GM10266 (cell line): ENCODE measurements around the gene CACNB4.

Experiments
- DNase-seq: peaks from one replicate; pipeline ENCODE4 v3.0.0; 2012; ENCODE audit errors: extremely low spot score
- TF ChIP-seq, protein P1 (sequence below): IDR thresholded peaks from 2 replicates; pipeline ENCODE4 v1.5.1; 2012; ENCODE audit warnings: mild to moderate bottlenecking, low read depth; ENCODE audit not compliant: control insufficient read depth, insufficient read depth; ENCODE audit errors: missing control alignments

The CACNB4 gene

DNA sequence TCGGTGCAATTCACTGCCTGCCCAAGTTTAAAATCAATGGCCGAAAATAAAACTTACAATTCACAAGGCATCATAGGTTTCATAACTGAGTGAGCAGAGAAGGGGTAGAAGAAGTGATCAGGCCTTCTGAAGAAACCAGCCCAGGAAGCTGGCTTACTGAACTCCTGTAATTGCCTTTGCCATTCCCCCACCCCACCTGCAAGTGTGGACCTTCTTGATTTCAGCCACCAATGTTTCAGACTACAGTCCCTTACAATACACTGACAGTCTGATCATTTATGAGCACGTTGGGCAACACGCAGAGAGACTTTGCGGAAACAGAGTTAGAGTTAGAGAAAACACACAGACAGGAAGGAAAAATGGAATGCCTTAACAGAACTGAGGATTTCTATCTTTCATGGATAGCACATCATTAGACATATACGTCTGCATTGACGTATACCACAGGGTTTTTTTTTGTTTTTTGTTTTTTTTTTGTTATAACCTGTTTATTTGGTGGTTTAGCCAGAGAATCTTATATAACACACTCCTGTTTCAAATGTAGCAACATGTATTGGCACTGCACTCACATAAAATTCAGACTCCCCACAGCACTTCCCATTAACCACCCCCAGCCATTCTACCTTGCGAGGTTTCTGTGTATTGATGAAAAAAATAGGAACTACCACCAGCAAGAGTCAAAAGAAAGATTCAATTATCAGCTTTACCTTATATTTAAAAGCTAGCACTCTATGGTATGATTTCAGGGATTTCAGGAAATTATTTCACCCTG, 126.4 kb downstream of the CACNB4 start:
- TF ChIP-seq, protein P1, sequence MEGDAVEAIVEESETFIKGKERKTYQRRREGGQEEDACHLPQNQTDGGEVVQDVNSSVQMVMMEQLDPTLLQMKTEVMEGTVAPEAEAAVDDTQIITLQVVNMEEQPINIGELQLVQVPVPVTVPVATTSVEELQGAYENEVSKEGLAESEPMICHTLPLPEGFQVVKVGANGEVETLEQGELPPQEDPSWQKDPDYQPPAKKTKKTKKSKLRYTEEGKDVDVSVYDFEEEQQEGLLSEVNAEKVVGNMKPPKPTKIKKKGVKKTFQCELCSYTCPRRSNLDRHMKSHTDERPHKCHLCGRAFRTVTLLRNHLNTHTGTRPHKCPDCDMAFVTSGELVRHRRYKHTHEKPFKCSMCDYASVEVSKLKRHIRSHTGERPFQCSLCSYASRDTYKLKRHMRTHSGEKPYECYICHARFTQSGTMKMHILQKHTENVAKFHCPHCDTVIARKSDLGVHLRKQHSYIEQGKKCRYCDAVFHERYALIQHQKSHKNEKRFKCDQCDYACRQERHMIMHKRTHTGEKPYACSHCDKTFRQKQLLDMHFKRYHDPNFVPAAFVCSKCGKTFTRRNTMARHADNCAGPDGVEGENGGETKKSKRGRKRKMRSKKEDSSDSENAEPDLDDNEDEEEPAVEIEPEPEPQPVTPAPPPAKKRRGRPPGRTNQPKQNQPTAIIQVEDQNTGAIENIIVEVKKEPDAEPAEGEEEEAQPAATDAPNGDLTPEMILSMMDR, result no peak
- no peak for DNase-seq

DNA sequence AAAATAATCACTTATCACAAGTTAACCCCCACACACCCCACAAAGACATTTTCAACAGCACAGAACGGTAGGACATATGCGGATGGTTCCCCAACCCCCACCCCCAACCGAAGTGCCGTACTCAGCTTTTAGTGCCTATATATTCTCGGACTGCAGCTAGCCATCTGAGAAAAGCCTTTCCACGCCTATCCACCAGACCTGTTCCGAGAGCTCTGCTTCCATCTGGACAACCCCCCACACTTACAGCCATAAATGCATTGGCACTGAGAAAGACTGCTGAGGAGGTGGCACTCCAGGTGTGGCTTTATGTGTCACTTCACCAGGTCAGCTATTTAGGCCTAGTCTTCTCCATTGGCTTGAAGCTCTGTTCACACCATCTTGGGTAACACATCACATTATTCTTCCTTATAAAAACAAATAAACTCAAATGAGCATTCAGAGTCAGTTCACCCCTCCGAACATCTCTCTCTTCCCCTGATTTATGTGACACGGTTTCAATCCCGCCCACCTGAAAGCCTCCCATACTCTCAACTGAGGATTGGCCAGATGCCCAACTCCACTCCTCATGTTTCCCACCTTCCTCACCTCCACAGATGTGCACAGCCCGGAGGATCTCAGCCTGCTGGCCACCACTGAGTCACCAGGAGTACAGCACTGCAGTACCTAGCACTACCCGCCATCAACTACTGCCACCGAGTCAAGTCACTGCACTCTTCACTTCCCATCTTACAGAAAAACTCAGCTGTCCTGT, 127.4 kb downstream of the CACNB4 start:
- DNase-seq, result no peak
- TF ChIP-seq, protein P1, result no peak

DNA sequence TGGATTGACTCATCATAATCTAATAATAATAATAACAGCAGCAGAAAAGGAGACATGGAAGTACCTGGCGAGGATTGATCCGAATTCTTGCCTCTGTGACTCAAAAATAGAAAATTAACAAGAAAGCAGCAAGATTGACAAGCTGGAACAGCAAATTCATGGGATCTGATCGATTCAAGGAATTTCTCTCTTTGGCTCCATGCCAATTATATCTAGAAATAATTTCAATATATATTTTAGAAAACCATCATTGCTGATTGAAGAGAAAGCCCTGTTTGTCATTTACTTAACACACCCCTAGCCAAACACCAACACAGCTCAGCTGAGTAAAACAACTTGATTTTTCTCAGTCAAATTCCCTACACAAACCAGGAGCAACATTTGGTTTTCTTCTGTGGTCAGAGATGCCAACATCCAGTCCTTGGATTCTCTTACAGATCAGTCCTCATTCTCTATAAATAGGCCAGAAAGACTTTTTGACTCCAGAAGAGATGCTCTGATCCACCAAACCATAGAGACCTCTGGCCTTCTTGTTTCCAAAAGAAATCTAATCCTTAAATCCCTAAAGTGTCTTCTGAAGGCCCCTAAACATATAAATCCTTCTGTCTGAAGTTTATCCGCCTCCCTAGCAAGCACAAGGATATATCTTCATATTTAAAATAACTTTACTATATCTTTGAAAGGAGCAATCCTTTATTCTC, 129.9 kb downstream of the CACNB4 start:
- no peak for DNase-seq
- TF ChIP-seq, protein P1, result no peak

DNA sequence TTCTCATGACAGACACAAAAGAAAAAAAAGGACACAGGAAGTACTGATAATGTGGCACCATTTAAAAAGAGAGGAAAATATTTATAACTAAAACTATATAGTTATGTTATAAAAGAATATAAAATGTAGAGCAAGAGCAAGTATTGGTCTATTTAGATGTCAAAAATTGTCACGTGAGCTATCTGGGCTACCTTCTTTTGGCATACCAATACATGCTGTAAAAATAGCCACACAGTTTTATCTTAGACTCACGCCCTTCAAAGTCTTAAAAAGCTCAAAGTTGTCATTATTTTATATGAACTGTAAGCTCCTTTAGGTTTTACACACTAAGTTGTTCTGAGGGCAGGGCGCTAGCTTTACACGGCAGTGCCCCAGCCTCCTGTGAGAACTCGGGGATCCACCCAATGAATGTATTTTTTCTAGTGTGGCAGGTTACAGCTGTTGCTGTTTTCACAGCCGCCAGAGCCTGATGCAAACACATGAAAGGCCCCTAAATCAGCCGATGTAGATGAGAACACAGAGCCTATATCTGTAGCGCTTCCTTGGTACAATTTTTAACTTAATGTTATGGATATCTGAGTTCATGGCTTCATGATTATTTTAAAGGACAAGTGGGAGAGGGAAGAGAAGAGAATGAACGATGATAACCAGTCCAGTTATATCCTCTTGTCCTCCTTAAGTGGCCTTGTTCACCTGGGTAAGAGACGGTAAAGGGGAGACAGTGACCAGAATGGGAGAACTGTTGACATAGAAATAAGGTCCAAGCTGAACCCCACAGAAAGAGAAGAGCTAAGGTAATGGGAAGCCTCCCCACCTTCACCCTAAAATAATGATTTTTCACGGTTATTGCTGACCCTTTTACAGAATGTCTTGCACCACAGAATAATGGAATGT, 130.8 kb downstream of the CACNB4 start:
- no peak for DNase-seq
- TF ChIP-seq, protein P1, result no peak

DNA sequence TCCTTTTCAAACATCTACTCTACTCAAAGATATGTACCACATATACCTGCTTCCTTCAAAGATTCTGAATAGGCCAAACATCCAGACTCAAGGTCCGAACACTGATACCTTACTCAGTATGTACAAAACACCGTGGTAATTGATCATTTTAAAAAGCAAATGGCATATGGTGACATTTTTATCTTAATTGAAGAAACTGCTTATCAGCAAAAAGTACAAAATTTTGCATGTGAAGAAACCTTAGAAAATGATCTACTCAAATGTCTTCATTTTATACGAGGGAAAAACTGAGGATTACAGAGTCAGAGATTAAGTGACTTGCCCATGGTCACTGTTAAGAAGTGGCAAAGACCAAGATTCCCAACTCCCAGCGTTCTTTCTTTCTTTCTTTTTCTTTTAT, 133.0 kb downstream of the CACNB4 start:
- TF ChIP-seq, protein P1, result no peak
- no peak for DNase-seq

DNA sequence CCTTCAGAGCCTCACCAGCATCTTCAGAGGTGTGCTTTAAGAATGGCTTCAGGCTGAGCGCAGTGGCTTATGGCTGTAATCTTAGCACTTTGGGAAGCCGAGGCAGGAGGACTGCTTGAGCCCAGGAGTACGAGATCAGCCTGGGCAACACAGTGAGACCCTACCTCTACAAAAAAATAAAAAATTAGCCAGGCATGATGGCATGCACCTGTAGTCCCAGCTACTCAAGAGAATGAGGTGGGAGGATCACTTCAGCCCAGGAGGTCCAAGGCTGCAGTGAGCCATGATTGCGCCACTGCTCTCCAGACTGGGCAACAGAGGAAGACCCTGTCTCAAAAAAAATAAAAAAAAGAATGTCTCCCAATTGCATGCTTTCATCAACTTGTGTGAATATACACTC, 137.3 kb downstream of the CACNB4 start:
- DNase-seq, result no peak
- TF ChIP-seq, protein P1, result no peak
